Activated CD4-positive, alpha-beta T cell treated with anti-CD3 and anti-CD28 coated beads, Interleukin-2, amount 10 ng/mL, durations not matched to agents 7 days and 5 days (primary cell): ENCODE data around the gene RNFT2. TPM values are rescaled to one million over a fixed set of nuclear protein-coding genes. Genes with fewer than 3 reads are reported as not detected.

Experiments used
- CTCF ChIA-PET: fragments of 350-600 bp; sonication (Branson Sonifier 250); formaldehyde crosslinking; loops from one replicate; lab custom pipeline; 2021; ENCODE audit warnings: antibody characterized with exemption; lab: Charles Lee
- POLR2A ChIA-PET: fragments of 350-600 bp; sonication (Branson Sonifier 250); formaldehyde crosslinking; loops from one replicate; lab custom pipeline; 2021; ENCODE audit warnings: antibody characterized with exemption; lab: Charles Lee
- DNase-seq: peaks from one replicate; pipeline ENCODE4 v3.0.0-alpha.2; 2020
- H3K27ac Mint-ChIP-seq: one replicate; pipeline ENCODE4 v1.8.0; 2021; ENCODE audit warnings: mild to moderate bottlenecking, moderate library complexity, mixed read lengths
- H3K27me3 Mint-ChIP-seq: one replicate; pipeline ENCODE4 v1.8.0; 2021; ENCODE audit warnings: mixed read lengths
- H3K36me3 Mint-ChIP-seq: one replicate; pipeline ENCODE4 v1.8.0; 2021; ENCODE audit warnings: low read depth, mixed read lengths
- H3K4me1 Mint-ChIP-seq: one replicate; pipeline ENCODE4 v1.8.0; 2021; ENCODE audit warnings: mixed read lengths
- H3K4me3 Mint-ChIP-seq: one replicate; pipeline ENCODE4 v1.8.0; 2021; ENCODE audit warnings: mild to moderate bottlenecking, moderate library complexity, mixed read lengths
- H3K9me3 Mint-ChIP-seq: one replicate; pipeline ENCODE4 v1.8.0; 2021; ENCODE audit warnings: mixed read lengths
- total RNA-seq, 2 experiments: library from RNA; stranded (reverse); gene quantifications; one replicate each; pipeline ENCODE4 v1.2.3, GENCODE V29; 2021

Gene RNFT2
- total RNA-seq, 2 experiments from 2014 or later = 11.7 to 15.1 TPM

GRCh38 chr12:116713527-116713926 is 24.6 kb upstream of the RNFT2 start:
- Mint-ChIP-seq H3K27me3 (peaks cover 13% of the 10 kb centered on the region), H3K36me3 (peaks cover 13% of the 10 kb centered on the region), H3K4me1 (peaks cover 8% of the 10 kb centered on the region), H3K27ac (no peak overlapping the region), H3K4me3 (no peak overlapping the region), H3K9me3 (no peaks in the 10 kb centered on the region)
- ChIA-PET CTCF (interaction anchor here (0.6 to 1.0 kb wide), 2 partner anchors 10 to 348 kb away, joined by 3 to 4 read pairs; no protein-coding TSS in a partner anchor), POLR2A (no interaction called here)
- DNase-seq = no peak

GRCh38 chr12:116714175-116714574 is 23.9 kb upstream of the RNFT2 start:
- POLR2A ChIA-PET = no interaction called here

DNA sequence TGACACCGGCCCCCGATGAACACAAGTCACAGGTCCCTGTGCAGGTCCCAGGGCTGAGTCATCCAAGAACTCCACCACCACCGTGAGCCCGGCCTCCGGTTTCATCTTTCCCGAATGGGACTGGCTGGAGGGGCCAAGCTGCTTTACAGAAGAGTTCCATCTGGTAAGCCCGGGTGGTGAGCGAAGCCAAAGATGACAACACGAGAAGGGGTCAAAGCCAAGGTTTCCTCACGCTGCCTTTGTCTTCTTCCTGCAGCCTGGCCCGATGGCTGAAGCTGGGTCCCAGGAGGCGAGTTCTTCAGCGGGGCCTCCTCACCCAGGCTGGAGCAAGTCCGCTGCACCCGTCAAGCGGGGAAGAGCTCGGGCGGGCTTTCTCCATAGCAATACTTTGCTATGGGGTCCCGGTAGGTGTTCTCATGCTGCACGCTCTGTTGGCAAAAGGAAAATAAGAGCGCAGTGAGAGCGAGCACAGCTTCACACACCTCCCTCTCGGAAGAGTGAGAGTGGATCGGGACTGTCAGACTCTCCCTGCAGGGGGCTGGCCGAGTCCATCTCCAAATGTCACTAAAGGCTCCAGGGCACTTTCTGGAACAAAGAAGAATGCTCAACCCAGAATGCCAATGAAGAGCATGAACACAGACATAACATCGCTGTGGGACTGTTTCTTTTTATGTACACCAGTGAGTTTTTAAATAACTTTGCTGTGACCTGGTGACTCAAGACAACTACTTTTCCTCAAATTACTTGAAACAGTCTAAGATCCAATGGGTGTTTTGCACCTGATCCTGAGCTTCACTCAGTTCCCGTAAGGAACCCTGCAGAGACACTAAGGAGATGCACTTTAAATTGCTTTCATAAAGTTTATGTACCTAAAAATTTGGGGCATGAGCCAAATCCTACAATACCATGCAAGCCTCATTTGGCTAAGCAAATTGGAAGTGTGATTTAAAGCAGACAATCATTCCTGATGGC is 20.4 kb upstream of the RNFT2 start:
- CTCF ChIA-PET = interaction anchor here (2.2 kb wide), 1 partner anchor 8 kb away, joined by 8 read pairs; no protein-coding TSS in a partner anchor
- DNase-seq = no peak
- H3K4me1 Mint-ChIP-seq = peaks cover 10% of the 10 kb centered on the region
- H3K27me3 Mint-ChIP-seq = no peaks in the 10 kb centered on the region
- no peaks in the 10 kb centered on the region for H3K9me3 Mint-ChIP-seq
- H3K36me3 Mint-ChIP-seq = peaks cover 25% of the 10 kb centered on the region
- no peak overlapping the region for H3K4me3 Mint-ChIP-seq
- no peak overlapping the region for H3K27ac Mint-ChIP-seq
- POLR2A ChIA-PET = no interaction called here

More at GRCh38 chr12:116714175-116714574, 23.9 kb upstream of the RNFT2 start:
- Mint-ChIP-seq H3K9me3 (no peaks in the 10 kb centered on the region), H3K4me1 (peaks cover 5% of the 10 kb centered on the region), H3K27ac (no peak overlapping the region), H3K4me3 (no peak overlapping the region), H3K36me3 (peaks cover 13% of the 10 kb centered on the region), H3K27me3 (peaks cover 7% of the 10 kb centered on the region)
- CTCF ChIA-PET = interaction anchor here (0.6 to 1.9 kb wide), 3 partner anchors 11 to 417 kb away, joined by 3 to 6 read pairs (median 4); no protein-coding TSS in a partner anchor
- no peak for DNase-seq

DNA sequence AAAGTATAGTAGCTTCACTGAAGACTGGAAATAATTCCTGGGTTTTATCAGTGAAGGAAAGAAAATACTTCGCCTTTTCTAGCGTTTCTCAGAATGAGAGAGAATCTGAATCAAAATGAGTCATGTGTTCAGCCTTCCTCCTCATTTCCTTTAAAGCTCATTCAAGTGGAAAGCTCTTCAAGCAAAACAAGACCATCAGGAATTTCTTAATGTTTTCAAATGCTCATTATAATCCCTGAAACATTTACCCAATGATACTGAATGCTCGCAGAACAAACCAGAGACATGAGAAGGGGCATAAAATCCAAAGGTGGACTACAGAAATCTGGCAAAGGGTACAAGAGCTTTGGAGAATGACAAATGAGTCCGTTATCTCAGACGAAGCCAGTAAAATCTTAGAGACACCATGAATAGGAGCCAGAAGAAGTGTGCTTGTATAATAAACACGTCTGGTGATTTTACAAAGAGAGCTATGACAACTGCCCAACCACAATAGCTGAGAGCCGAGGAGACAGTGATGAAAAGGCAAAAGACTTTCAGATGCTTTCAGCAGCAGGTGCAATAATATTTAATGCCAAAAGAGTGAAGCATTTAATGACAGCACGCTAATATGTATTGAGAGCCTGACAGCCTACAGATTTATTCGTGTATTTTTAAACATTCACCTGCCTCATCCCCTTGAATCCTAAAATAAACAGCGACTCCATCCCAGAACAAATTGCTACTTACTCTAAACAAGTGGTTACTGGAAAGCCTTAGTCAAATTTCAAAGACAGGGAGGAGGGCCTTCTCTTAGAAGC is 19.3 kb upstream of the RNFT2 start:
- Mint-ChIP-seq H3K9me3 (no peaks in the 10 kb centered on the region), H3K27ac (no peak overlapping the region), H3K36me3 (peaks cover 27% of the 10 kb centered on the region), H3K27me3 (no peaks in the 10 kb centered on the region), H3K4me3 (no peak overlapping the region), H3K4me1 (peaks cover 13% of the 10 kb centered on the region)
- ChIA-PET CTCF (interaction anchor here (1.5 to 2.2 kb wide), 2 partner anchors 9 to 15 kb away, joined by 3 to 8 read pairs; no protein-coding TSS in a partner anchor), POLR2A (no interaction called here)
- DNase-seq = no peak

DNA sequence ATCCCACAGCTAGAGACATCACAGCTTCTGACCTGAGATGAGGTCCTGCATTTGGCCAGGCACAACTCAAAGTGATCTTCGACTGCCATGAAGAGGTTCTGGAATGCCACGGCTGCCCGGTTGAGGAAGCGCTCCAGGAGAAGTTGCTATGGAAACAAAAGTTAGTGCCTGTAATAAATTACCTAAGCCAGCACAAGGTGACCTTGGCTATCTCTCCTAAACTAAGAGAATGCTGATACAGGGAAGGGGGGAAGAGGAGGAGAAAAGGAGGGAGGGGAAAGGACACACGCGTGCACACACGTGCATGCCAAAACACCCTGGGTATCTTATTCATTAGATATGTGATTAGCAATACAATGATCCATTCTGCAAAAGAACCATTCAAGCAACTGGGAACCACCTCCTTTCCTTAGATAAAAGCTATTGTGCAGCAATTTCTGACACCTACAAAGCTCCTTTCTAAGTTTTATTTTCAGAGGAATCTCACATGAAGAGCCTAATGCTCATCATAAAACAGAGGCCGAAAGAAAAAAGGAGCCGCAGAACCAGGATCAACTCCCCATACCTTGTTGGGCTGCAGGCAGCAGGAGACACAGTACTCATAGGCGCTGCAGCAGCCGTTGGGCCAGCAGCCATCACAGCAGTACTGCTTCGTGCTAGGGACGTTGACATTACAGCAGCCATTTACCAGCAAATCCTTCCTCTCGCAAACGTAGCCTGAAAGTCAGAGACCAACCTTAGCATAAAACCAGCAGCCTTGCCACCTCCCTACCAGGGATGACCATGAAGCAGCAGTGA is 18.2 kb upstream of the RNFT2 start:
- DNase-seq = no peak
- Mint-ChIP-seq H3K4me3 (no peak overlapping the region), H3K27me3 (no peaks in the 10 kb centered on the region), H3K27ac (no peak overlapping the region), H3K9me3 (no peaks in the 10 kb centered on the region), H3K4me1 (peaks cover 13% of the 10 kb centered on the region), H3K36me3 (peaks cover 27% of the 10 kb centered on the region)
- ChIA-PET POLR2A (no interaction called here), CTCF (interaction anchor here (0.6 to 2.2 kb wide), 4 partner anchors 10 to 559 kb away, joined by 3 to 8 read pairs (median 3); no protein-coding TSS in a partner anchor)

DNA sequence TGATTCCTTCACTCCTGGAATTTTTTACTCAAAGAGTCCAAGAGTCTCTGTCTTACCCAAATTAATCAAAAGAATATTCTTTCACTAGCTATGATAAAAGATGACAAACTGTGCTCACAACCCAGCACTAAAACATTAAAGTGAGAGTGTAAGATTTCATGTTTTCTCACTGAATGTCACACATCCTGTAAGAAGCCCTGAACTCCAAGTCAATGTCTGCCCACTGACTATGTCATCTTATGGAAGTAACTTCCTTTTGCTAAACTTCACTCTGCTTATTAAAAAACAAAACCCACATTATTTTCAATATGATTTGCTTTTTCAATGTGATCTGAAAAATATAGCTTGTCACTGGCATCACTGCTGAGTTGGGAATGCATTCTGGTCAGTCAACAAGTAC is 15.9 kb upstream of the RNFT2 start:
- H3K4me3 Mint-ChIP-seq = no peak overlapping the region
- DNase-seq = no peak
- H3K36me3 Mint-ChIP-seq = peaks cover 21% of the 10 kb centered on the region
- ChIA-PET POLR2A (no interaction called here), CTCF (interaction anchor here (0.8 to 2.0 kb wide), 4 partner anchors 13 to 64 kb away, joined by 3 to 7 read pairs (median 4); no protein-coding TSS in a partner anchor)
- H3K4me1 Mint-ChIP-seq = peaks cover 13% of the 10 kb centered on the region
- H3K27me3 Mint-ChIP-seq = no peaks in the 10 kb centered on the region
- H3K27ac Mint-ChIP-seq = no peak overlapping the region
- no peaks in the 10 kb centered on the region for H3K9me3 Mint-ChIP-seq

DNA sequence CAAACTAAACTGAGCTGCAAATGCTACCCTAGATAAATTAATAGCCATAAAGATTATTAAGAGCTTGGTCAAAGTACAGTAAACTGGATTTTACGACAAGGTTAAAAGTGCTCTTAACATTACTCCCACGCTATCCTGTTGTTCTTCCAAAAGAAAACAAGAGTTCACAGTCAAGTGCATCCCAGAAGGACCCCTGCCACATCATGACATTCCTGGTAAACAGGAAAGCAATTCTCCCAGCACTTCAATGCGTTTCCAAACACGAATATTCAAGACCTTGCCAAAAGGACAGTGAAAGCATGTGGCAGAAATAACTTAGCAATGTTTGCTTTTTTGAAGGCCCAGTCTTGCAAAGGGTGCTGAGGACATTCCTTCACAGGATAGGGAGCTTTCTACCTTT is 11.4 kb upstream of the RNFT2 start:
- ChIA-PET POLR2A (no interaction called here), CTCF (interaction anchor here (0.7 to 1.4 kb wide), 3 partner anchors 18 to 57 kb away, joined by 3 to 4 read pairs (median 3); no protein-coding TSS in a partner anchor)
- Mint-ChIP-seq H3K27ac (no peak overlapping the region), H3K9me3 (no peaks in the 10 kb centered on the region), H3K4me3 (no peak overlapping the region), H3K27me3 (no peaks in the 10 kb centered on the region), H3K36me3 (peaks cover 11% of the 10 kb centered on the region), H3K4me1 (peaks cover 8% of the 10 kb centered on the region)
- no peak for DNase-seq

- Mint-ChIP-seq H3K27me3 (no peaks in the 10 kb centered on the region), H3K36me3 (peaks cover 7% of the 10 kb centered on the region), H3K9me3 (no peaks in the 10 kb centered on the region), H3K27ac (no peak overlapping the region), H3K4me1 (peaks cover 8% of the 10 kb centered on the region), H3K4me3 (no peak overlapping the region)
- ChIA-PET POLR2A (no interaction called here), CTCF (interaction anchor here (0.7 to 1.4 kb wide), 4 partner anchors 9 to 57 kb away, joined by 3 to 4 read pairs (median 3); no protein-coding TSS in a partner anchor)
- DNase-seq = no peak
These were observed 10.9 kb upstream of the RNFT2 start for GRCh38 chr12:116727261-116727660.

DNA sequence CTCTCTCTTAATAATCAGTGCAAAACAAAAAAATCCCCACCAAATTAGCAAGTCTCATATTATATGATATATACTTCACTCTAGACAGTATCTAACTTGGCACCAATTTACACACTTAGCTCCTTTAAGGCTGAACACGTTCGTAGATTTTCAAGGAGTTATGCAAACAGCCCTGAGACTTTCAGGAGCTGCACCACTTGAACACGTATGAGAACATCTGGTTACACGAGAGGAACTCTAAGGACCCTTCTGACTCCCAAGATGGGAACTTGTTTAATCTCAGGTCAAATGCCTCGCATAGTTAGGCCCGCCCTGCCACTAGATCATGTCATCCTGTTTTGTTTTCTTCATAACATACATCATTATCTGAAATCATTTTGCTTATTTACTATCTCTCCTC is 10.2 kb upstream of the RNFT2 start:
- Mint-ChIP-seq H3K27ac (no peak overlapping the region), H3K4me3 (no peak overlapping the region), H3K9me3 (no peaks in the 10 kb centered on the region), H3K4me1 (peaks cover 5% of the 10 kb centered on the region), H3K27me3 (no peaks in the 10 kb centered on the region), H3K36me3 (peaks cover 3% of the 10 kb centered on the region)
- CTCF ChIA-PET = interaction anchor here (0.8 to 1.2 kb wide), 2 partner anchors 9 to 56 kb away, joined by 3 read pairs; no protein-coding TSS in a partner anchor
- POLR2A ChIA-PET = no interaction called here
- no peak for DNase-seq

GRCh38 chr12:116731801-116732200 is 6.3 kb upstream of the RNFT2 start:
- ChIA-PET POLR2A (no interaction called here), CTCF (no interaction called here)
- Mint-ChIP-seq H3K27me3 (no peaks in the 10 kb centered on the region), H3K4me3 (no peak overlapping the region), H3K9me3 (no peaks in the 10 kb centered on the region), H3K27ac (no peak overlapping the region), H3K36me3 (peaks cover 16% of the 10 kb centered on the region), H3K4me1 (peaks cover 23% of the 10 kb centered on the region)
- no peak for DNase-seq

DNA sequence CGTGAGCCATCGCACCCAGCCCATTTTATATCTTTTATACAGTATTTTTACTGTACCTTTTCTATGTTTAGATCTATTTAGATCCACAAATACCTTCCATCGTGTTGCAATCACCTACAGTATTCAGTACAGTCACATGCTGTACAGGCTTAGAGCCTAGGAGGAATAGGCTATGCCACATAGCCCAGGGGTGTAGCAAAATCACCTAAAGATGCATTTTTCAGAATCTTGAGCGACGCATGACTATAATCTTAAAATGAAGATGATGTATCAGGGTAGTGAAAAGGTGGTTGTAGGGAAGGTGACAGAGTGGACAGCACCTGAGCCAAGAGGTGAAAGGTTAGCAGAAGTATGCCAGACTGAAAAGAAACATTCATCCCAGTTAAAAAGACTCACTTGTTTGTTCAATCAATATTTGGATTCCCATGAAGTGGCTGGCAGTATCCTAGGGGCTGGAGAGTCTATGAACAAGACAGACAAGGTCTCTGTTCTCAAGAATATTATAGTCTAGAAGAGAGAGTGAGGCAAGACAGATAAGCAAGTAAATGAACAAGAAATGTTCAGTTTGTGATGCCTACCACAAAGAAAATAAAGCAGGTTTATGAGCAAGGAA is 3.9 kb upstream of the RNFT2 start:
- DNase-seq = no peak
- Mint-ChIP-seq H3K4me3 (peak overlapping the region; percentile 6), H3K27ac (no peak overlapping the region), H3K4me1 (peaks cover 35% of the 10 kb centered on the region), H3K27me3 (no peaks in the 10 kb centered on the region), H3K36me3 (peaks cover 16% of the 10 kb centered on the region), H3K9me3 (no peaks in the 10 kb centered on the region)
- CTCF ChIA-PET = interaction anchor here (1.1 kb wide), 1 partner anchor 15 kb away, joined by 3 read pairs; no protein-coding TSS in a partner anchor
- POLR2A ChIA-PET = no interaction called here
